ENCODE measurements around the gene TSSC4.

Gene TSSC4

DNA sequence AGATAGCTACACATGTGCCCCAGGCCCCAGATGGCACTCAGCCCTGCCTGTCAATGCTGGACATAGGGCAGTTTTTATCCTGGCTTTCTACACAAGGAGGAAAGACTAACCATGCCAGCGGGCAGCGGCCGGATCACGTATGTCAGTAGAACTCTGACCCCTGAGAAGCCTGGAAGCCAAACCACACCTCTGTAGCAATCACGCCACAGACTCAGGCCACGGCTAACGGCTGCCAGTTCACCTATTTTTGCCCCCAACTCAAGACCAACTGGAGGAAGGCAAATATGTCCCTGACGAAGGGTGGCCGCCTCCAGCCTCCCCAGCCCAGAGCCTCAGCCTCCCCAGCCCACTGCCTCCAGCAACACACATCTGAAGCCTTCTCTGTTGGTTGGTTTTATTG is 30.7 kb upstream of the TSSC4 start:
- DNase-seq, result no peak

DNA sequence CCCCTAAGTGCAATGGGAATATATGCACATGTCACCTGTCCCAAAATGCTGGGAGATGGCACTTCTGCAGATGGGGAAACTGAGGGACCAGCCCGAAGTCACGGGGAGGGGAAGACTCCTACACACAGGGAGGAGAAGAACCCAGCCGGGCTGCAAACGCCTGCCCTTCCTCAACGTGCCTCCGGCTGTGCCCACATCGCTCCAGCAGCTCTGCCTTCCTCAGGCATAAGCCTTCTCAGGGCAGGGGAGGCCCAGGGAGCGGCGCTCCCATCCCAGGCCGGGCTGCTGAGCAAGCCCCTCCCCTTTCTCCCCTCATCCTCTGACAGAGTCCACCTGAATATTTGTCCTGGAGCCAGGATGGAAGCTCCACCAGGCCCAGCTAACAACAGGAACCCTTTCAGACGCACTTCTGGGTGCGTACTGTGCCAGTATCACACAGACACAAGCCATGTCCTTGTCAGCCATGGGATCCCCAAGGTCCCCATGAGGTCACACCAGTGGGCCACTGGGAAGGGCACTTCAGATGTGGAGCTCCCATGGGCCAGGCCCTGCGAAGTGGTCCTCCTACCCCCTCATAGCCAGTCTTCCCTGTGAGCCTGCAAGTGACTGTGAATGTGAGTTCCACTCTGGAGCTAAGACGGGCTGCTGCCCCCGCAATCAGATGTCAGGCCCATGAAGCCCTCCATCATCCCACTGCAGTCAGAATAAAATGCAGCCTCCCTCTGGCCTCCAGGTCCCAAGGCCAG is 25.9 kb upstream of the TSSC4 start:
- no peak for DNase-seq

- no peak for DNase-seq
Observed at GRCh38 chr11:2375341-2375853, 25.2 kb upstream of the TSSC4 start.

- no peak for DNase-seq
Observed at GRCh38 chr11:2375964-2376551, 24.5 kb upstream of the TSSC4 start.

- peak; percentile 74 for DNase-seq
Observed at GRCh38 chr11:2376751-2377451, 23.6 kb upstream of the TSSC4 start, which contains the start of gene CD81. Gene CD81, plus strand, starts transcription at chr11:2377310. Its CDS starts 240 bp downstream, at chr11:2377550.

GRCh38 chr11:2377511-2378443 is 22.8 kb upstream of the TSSC4 start:
- peak; percentile 67 for DNase-seq

DNA sequence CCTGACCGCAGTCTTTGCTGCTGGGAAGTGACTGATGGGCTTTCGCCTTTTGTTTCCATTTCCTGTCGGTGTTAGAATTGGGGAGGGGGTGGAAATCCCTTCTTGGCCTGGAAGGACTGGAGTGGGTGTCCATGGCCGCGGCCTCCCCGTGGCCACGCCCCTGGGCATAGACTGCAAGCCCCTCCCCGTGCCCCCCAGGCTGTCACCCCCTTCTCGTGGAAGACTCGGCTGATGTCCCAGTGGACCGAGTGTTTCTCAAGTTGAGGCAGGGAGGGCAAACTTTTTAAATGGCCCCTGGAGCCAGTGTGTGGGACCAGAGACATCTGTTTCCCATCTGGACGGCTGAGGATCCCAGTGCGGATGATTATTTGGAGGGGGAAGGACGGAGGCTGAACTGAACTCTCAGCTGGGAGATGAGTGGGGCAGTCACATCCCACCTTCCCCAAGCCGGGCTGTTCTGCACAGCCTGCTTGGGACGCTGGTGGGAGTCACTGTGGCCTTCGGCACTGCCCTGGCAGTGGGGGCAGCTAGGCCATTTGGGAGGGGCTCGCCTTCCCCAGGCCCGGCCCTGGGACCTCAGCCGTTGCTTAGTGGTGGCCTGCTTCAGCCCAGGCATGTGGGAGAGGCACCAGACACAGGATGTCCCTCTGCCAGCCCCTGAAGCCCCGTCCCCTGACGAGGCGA is 21.9 kb upstream of the TSSC4 start:
- no peak for DNase-seq

DNA sequence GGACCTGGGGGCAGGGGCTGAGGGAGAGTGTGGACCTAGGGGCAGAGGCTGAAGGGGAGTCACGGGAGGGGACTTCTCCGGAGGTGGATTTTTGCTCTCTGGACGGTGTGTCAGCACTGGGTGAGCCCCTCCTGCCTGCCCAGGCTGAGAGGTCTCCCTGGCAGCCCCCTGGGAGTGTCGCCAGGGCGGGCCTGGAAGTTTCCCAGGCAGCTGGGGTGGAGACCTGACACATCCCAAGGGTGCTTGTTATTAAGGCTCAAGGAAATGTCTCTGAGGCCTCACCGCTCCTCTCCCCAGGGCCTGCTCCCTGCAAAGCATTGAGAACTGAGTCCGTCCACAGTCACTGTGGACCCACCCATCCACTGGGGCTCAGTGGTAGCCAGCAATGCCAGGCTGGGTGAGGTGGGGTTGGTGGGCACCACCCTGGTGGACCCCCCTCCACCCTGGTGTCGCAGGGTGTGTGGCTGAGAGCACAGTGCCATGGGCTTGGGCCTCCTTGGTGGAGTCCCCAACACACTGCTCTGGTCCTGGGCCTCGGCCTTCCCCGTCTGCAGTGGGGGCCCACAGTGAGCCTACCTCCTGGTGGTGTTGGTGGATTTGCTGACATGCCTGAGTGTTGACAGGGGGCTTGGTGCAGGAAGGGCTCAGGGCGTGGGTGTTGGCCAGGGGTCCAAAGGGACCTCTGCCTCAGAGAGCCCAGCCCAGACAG is 20.9 kb upstream of the TSSC4 start:
- DNase-seq, result no peak

GRCh38 chr11:2380396-2380795 is 20.2 kb upstream of the TSSC4 start:
- DNase-seq, result no peak

DNA sequence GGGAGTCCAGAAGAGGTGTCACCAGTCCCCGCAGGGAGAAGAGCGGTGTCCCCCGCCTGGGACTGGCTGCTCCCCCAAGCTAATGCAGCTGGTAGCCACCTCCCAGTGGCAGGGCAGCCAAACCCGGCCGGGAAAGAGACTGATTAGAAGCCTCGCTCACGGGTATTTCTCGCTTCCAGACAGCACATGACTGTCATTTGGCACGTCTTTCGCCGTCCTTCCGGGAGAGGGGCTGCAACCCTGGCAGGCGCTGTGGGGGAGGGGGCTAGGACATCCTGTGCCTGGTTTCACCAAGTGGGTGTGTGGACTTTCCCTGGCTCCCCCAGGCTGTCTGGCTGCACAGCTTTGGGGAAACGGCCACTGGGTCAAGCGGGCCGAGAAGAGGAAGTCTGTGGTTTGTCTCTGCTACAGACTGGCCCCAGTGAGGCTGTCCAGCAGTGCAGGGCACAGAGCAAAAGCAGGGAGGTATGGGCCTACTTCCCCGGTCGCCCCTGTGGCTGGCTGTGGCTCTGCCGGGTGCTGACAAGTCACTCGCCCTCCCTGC is 19.7 kb upstream of the TSSC4 start:
- no peak for DNase-seq

- no peak for DNase-seq
Observed at GRCh38 chr11:2381494-2382128, 18.9 kb upstream of the TSSC4 start.

DNA sequence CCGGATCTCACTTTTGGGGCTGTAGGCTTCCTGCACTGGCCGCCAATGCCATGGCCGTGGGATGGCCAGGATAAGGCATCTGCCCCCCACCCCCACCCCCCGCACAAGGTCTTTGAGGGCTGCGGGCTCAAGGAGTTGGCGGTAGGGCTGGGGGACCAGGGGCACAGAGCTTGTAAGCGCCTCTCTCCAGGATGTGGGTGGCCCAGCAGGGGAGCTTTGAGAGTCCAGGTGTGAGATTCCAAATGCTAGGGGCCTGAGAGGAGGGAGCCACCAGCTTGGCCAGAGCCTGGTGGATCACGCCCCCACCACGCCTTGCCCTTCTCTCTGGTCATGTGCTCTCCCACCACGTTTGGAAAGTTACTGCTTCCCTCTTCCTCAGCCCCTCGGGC is 18.4 kb upstream of the TSSC4 start:
- DNase-seq, result no peak

DNA sequence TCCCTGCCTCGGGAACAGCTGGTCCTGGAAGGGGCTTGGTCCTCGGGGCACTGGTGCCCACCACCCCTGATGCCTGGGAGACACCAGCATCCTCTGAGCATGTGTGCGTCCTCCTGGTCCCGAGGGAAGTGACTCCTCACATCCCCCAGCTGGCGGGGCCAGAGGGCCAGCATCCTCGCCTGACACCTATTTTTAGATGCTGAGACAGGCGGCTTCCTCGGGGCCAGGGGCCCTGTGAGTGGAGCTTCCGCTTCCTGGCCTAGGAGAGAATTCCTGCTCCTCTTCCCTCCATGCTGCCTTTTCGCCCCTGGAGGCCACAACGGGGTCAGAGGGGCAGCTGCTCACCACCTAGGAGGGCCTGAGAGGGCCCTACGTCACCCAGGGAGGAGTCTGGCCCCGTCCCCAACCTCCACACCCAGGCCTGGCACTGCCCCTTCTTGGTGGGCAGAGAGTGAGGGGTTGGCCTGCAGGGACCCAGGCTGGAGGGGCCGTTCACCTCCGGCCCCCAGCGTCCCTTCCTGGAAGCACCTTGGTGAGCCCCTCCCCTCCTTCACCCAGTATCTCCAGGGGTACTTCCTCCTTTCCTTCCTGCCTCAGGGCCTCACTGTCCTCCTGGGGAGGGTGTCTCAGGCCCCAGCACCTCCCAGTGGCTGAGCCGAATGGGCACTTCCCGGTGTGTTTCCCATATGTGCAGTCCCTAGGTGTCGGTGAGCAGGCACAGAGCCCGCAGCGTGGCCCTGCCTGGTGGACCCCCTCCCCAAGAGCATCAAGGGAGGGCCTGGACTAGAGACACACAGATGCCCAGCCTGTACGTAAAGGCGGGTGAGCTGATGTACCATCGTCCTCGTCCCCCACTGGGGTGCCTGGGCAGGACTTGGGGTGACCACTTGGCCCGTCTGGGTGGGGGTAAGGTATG is 17.4 kb upstream of the TSSC4 start:
- DNase-seq, result no peak

DNA sequence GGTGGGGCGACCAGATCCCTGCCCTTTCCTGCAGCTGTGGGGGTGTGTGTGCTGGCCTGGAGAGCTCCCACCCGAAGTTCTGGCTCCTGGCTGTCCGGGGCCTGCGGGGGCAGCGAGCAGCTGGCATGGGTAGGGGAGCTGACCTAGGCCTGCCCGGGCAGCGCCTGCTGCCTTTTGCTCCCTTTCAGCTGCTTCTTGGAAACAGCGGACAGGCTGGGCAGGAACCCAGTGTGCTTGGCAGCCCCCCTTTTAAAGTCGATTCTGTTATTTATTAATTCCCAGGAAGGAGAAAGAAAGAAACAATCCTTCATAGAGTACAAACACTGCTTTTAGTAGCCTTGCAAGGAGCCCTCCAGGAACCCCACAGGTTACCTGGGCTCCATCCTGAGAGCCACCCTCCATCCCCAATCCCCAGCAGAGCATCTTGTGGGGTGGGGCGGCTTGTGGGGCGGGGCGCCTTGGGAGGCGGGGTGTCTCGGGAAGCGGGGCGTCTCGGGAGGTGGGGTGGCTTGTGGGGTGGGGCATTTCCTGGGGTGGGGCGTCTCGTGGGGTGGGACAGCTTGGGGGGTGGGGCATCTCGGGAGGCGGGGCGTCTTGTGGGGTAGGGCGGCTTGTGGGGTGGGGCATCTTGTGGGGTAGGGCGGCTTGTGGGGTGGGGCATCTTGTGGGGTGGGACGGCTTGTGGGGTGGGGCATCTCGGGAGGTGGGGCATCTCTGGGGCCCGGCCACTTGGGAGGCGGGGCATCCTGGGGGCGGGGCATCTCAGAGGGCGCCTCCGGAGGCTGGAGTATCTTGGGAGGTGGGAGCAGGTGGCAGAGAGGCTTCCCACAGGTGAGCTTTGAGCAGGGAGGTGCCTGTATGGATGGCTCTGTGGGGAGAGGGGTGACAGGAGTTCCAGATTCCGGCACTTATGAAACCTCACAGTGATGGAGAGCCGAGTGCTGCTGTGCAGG is 16.4 kb upstream of the TSSC4 start:
- peak; percentile 57 for DNase-seq

GRCh38 chr11:2385156-2386151 is 15.1 kb upstream of the TSSC4 start:
- DNase-seq, result no peak

DNA sequence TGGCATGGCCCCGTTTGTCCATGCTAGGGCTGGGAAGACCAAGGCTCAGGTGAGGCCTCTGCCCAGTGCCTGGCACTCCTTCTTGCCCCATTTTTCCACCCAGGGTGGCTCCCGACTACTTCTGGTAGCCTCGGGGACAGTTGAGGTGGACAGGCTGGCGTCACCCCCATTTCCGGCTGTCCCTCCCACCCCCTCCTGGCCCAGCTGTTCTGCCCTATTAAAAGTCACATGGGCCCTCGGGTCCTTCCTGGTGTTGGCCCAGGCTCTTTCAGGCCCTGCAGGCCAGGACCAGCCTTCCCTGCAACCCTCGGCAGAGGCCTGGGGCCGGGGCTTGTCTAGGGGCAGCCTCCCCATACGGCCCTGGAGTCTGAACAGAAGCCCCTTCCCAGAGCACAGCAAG is 14.0 kb upstream of the TSSC4 start:
- no peak for DNase-seq
